ENCODE measurements around the gene SCN9A.

GRCh38 chr2:166384774-166385173 lies 9.0 kb upstream of the SCN9A start:
- TF ChIP-seq CTCF (IDR thresholded peaks at IDR 0.05) (no peak), POLR2A (IDR thresholded peaks at IDR 0.05) (no peak)

Data from lower leg skin (tissue), 3 donors.